ENCODE measurements around the gene PSMB7. TPM values are rescaled to one million over a fixed set of nuclear protein-coding genes. Genes with fewer than 3 reads are reported as not detected.
A peak's percentile ranks its signal among the peaks of the same experiment; 100 is the strongest.

Gene PSMB7
- total RNA-seq, 1 donor from 2014 or later: 183 TPM

DNA sequence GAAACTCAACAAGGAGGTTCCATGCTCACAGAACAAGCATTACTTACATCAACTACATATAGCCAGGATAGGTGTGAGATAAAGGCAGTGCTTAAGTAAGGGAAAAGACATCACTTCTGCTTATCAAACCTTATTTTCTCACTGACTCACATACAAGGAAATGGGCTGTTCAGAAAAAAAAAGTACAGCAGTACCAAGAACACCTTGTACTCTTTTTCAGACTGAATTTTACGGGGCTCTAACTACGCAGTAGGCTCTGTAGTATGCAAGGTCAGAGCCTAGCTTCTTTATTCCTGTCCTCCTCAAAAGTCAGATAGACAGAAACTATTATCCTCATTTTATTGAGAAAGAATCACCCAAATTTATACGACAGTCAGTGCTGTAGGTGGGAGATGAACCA is 5.8 kb downstream of the PSMB7 start:
- Histone ChIP-seq H3K9ac (ENCODE audit: low read length) (peak overlapping the region; percentile 18), H3K4me2 (ENCODE audit: low read length) (peak overlapping the region; percentile 6), H3K27me3 (ENCODE audit: insufficient read depth, low read length) (no peaks in the 10 kb centered on the region), H4K20me1 (ENCODE audit: insufficient read depth, low read length) (peaks cover 53% of the 10 kb centered on the region), H2AFZ (ENCODE audit: low read depth, low read length) (no peak overlapping the region), H3K9me3 (ENCODE audit: insufficient read depth, low read depth, low read length) (no peaks in the 10 kb centered on the region), H3K79me2 (ENCODE audit: insufficient read depth, low read length) (peaks cover 85% of the 10 kb centered on the region), H3K36me3 (ENCODE audit: insufficient read depth, low read length) (peaks cover 56% of the 10 kb centered on the region), H3K4me3 (ENCODE audit: insufficient read depth, low read depth, low read length) (no peak overlapping the region), H3K4me1 (ENCODE audit: insufficient read depth, low read length) (peaks cover 35% of the 10 kb centered on the region), H3K27ac (ENCODE audit: low read depth, low read length) (no peak overlapping the region)
- peaks cover 6% of the 10 kb centered on the region for H3K36me3 Mint-ChIP-seq (ENCODE audit: low read depth, unreplicated experiment)
- FAIRE-seq: peak; percentile 17
- H3K4me1 Mint-ChIP-seq (ENCODE audit: low read depth, unreplicated experiment): peaks cover 39% of the 10 kb centered on the region
- H3K4me3 Mint-ChIP-seq (ENCODE audit: unreplicated experiment): peak overlapping the region; percentile 57
- H3K27me3 Mint-ChIP-seq (ENCODE audit: low read depth, unreplicated experiment): no peaks in the 10 kb centered on the region
- TF ChIP-seq, protein P1, sequence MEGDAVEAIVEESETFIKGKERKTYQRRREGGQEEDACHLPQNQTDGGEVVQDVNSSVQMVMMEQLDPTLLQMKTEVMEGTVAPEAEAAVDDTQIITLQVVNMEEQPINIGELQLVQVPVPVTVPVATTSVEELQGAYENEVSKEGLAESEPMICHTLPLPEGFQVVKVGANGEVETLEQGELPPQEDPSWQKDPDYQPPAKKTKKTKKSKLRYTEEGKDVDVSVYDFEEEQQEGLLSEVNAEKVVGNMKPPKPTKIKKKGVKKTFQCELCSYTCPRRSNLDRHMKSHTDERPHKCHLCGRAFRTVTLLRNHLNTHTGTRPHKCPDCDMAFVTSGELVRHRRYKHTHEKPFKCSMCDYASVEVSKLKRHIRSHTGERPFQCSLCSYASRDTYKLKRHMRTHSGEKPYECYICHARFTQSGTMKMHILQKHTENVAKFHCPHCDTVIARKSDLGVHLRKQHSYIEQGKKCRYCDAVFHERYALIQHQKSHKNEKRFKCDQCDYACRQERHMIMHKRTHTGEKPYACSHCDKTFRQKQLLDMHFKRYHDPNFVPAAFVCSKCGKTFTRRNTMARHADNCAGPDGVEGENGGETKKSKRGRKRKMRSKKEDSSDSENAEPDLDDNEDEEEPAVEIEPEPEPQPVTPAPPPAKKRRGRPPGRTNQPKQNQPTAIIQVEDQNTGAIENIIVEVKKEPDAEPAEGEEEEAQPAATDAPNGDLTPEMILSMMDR (IDR thresholded peaks at IDR 0.05; ENCODE audit: insufficient read depth, low read depth, low read length): no peak
- no peak for TF ChIP-seq EZH2 (IDR thresholded peaks at IDR 0.05; ENCODE audit: insufficient read depth, low read length)
- peak overlapping the region; percentile 66 for H3K27ac Mint-ChIP-seq (ENCODE audit: unreplicated experiment)
- H3K9me3 Mint-ChIP-seq (ENCODE audit: unreplicated experiment): no peaks in the 10 kb centered on the region
- DNase-seq (ENCODE audit: low read depth): no peak

DNA sequence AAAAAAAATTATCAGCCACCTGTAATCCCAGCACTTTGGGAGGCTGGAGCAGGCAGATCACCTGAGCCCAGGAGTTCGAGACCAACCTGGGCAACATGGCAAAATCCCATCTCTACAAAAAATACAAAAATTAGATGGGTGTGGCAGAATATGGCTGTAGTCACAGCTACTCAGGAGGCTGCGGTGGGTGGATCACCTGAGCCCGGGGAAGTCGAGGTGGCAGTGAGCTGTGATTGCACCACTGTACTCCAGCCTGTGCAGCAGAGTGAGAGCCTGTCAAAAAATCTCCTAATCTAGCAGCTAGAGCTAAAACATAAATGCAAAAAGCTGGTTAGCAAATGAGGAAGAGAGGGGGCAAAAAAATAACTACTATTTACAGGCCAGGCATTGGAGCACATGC is 12.0 kb downstream of the PSMB7 start:
- H3K4me2 ChIP-seq (ENCODE audit: low read length): no peak overlapping the region
- no peak overlapping the region for H3K27ac Mint-ChIP-seq (ENCODE audit: unreplicated experiment)
- H3K4me3 ChIP-seq (ENCODE audit: insufficient read depth, low read depth, low read length): no peak overlapping the region
- no peaks in the 10 kb centered on the region for H3K9me3 ChIP-seq (ENCODE audit: insufficient read depth, low read depth, low read length)
- no peaks in the 10 kb centered on the region for H3K9me3 Mint-ChIP-seq (ENCODE audit: unreplicated experiment)
- no peak overlapping the region for H3K9ac ChIP-seq (ENCODE audit: low read length)
- H3K27ac ChIP-seq (ENCODE audit: low read depth, low read length): no peak overlapping the region
- H3K36me3 Mint-ChIP-seq (ENCODE audit: low read depth, unreplicated experiment): peaks cover 15% of the 10 kb centered on the region
- FAIRE-seq (no peak), DNase-seq (ENCODE audit: low read depth) (no peak)
- peaks cover 18% of the 10 kb centered on the region for H3K4me1 ChIP-seq (ENCODE audit: insufficient read depth, low read length)
- no peaks in the 10 kb centered on the region for H3K27me3 ChIP-seq (ENCODE audit: insufficient read depth, low read length)
- no peak for TF ChIP-seq EZH2 (IDR thresholded peaks at IDR 0.05; ENCODE audit: insufficient read depth, low read length)
- TF ChIP-seq, protein P1 (IDR thresholded peaks at IDR 0.05; ENCODE audit: insufficient read depth, low read depth, low read length): no peak
- no peaks in the 10 kb centered on the region for H3K27me3 Mint-ChIP-seq (ENCODE audit: low read depth, unreplicated experiment)
- peaks cover 95% of the 10 kb centered on the region for H3K79me2 ChIP-seq (ENCODE audit: insufficient read depth, low read length)
- H3K4me3 Mint-ChIP-seq (ENCODE audit: unreplicated experiment): no peak overlapping the region
- H4K20me1 ChIP-seq (ENCODE audit: insufficient read depth, low read length): peaks cover 95% of the 10 kb centered on the region
- H3K36me3 ChIP-seq (ENCODE audit: insufficient read depth, low read length): peaks cover 52% of the 10 kb centered on the region
- no peak overlapping the region for H2AFZ ChIP-seq (ENCODE audit: low read depth, low read length)
- peaks cover 21% of the 10 kb centered on the region for H3K4me1 Mint-ChIP-seq (ENCODE audit: low read depth, unreplicated experiment)
